Measurements from ENCODE around the gene TNFAIP2. TPM values are rescaled to one million over a fixed set of nuclear protein-coding genes. Genes with fewer than 3 reads are reported as not detected.

TNFAIP2 gene, protein sequence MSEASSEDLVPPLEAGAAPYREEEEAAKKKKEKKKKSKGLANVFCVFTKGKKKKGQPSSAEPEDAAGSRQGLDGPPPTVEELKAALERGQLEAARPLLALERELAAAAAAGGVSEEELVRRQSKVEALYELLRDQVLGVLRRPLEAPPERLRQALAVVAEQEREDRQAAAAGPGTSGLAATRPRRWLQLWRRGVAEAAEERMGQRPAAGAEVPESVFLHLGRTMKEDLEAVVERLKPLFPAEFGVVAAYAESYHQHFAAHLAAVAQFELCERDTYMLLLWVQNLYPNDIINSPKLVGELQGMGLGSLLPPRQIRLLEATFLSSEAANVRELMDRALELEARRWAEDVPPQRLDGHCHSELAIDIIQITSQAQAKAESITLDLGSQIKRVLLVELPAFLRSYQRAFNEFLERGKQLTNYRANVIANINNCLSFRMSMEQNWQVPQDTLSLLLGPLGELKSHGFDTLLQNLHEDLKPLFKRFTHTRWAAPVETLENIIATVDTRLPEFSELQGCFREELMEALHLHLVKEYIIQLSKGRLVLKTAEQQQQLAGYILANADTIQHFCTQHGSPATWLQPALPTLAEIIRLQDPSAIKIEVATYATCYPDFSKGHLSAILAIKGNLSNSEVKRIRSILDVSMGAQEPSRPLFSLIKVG
- 10 to 100 TPM; 22.1 to 49.1 (median 37.5) TPM for polyA plus RNA-seq (ENCODE audit: insufficient read length in 4 of 4)

DNA sequence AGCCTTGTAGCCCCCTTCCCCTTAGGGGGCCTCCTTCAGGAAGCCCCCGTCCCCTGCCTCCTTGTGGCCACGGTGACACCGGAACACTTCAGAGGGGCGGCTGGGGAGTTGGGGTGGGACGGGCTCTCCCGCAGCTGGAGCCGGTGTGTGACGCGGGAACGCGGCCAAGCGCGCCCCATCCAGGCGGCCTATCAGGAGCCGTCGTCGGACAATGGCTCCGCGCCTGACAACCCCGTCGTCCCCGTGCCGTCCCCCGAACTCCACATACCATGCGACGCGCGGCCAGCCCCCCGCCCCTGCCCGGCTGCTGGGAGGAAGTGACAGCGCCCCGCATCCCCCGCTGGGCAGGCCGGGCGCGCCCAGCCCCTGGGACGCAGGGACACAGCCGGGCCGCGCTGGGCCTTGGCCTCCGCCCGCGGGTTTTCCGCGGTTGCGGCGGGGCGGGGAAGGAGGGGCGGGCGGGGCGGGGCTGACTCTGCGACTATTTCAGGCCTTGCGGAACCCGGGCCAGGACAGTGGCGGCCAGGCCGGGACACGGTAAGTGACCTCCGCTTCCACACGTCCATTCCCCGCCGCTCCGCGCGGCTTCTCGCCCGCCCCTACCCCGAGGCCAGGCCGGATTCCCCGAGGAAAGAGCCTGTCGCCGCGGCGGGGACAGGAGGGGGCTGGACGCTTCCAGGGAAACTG is at the start of gene TNFAIP2:
TNFAIP2 (plus strand) TSS at position 515 of the 687 bp plus-strand sequence. CDS start 2,997 bp downstream, outside the sequence.
- DNase-seq (ENCODE audit: low read depth in 4 of 4, low spot score in 2 of 4) = no peak

DNA sequence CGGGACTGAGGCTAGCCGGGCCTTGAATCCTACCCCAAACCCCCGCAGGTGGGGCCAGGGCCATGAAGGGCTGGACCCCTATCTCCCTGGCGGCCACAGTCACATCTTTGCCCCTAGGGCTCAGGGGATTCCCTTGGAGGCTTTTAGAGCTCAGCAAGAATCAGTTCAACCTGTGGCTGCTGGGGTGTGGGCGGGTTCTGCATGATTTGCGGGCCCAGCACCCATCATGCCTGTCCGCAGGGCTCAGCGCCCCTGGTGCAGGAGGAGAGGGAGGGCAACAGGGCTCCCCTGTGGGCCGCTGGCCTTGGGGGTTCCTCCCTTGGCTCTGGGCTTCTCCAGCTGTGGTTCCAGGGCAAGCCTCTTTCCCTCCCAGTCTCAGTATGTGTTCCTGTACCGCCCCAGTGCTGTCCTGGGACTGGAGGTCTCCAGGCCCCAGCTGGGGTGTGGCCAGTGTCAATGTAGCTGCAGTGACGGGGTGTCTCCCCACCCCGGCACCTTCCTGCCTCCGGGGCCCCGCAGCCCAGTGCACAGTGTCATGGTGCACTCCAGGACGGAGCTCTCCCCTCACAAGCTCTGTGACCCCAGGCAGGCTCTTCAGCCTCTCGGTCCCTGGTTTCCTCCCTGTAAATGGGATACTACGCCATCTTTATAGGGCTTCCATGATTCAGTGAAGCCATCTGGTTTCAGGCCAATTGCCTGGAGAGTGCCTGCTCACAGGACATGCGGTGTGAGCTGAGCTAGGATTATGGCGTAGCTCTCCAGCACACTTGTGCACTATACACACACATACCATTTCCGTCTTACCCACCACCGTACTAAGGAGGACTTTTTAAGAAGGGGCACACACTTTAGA is 49.2 kb upstream of the TNFAIP2 start:
- no peak for DNase-seq (ENCODE audit: low read depth in 4 of 4, low spot score in 2 of 4)

DNA sequence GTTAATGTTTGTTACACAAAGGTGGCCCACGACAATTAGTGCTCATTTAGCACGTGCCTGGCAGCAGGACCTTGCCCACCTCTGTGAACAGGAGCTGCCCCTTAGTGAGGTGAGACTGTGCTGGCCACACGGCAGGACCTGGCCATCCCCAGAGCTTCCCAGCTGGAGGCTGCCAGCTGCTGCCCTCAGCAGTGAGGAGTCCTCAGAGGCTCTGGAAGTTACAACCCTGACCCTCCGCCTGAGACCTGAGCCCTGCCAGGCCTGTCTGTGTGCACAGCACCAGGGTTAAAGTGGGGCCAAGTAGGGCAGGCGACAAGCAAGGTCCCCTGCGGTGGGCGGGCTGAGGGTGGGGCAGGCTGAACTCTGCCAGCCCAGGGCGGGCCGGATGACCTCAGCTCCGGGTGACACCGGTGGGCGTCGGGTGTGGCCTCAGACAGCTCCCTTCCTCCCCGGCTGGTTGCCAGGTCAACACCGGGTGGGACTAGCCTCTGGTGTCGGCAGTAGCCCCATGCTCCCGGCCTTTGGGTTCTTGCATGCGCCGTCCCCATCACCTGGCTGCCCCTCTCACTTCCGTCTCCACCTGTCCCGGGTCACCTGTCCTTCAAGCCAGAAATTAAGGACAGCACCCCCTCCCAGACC is 48.4 kb upstream of the TNFAIP2 start:
- no peak for DNase-seq (ENCODE audit: low read depth in 4 of 4, low spot score in 2 of 4)

DNA sequence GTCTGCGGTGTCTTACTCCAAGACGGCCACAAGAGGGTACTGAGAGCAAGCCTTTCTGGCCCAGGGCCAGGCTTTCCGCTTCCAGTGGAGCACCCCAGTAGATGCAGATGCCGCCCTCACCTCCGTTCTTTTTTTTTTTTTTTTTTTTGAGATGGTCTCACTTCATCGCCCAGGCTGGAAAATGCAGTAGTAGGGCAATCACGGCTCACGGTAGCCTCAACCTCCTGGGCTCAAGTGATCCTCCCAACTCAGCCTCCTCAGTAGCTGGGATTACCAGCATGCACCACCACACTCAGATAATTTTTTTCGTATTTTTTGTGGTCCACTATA is 44.9 kb upstream of the TNFAIP2 start:
- DNase-seq (ENCODE audit: low read depth in 4 of 4, low spot score in 2 of 4) = peak in 1 of 4 donors; percentile 75

DNA sequence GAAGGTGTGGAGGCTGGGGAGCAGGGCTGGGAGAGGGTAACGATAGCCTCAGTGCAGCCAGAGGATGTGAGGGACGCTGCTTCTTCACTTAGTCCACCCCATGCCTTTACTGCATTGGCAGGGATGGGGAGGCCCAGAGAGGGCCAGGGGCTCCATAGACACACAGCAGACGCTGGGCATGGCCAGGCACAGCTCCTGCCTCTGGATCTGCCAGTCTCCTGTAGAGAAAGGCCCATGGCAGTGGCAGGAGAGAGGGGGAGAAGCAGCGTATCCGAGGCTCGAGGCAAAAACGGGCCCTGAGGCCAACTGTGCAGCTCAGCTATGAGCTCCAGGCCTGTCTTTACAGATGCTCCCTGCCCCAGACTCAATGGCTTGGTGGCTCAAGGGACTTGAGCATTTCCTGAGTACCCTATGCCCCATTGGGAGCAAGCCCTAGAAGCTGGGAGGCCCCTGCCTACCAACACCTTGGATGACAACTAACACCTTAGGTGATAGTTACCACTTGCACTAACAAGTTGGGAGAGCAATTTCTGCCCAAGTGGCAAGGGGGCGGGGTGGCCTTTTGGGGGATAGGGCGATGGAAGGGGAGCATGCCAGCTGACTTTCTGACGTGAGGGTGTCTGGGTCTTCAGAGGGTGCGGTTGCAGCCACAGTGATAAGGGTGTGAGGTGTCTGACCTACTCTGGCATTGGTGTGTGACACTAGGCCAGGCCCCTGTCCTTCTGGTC is 44.2 kb upstream of the TNFAIP2 start:
- no peak for DNase-seq (ENCODE audit: low read depth in 4 of 4, low spot score in 2 of 4)

DNA sequence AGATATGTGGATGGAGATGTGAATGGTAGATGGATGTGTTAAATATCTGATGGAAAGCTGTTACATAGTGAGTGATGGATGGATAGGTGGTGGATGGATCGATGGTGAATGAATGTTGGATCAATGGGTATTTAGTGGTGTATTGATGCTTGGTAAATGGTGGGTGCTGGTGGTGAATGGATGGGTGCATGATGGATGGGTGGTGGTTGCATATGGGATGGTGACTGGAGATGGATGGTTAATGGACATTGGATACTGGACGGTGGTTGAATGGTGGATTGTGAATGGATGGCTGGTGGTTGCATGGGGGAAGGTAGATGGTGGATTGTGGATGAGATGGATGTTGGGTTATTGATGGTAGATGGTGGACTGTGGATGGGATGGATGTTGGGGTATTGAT is 41.3 kb upstream of the TNFAIP2 start:
- no peak for DNase-seq (ENCODE audit: low read depth in 4 of 4, low spot score in 2 of 4)

DNA sequence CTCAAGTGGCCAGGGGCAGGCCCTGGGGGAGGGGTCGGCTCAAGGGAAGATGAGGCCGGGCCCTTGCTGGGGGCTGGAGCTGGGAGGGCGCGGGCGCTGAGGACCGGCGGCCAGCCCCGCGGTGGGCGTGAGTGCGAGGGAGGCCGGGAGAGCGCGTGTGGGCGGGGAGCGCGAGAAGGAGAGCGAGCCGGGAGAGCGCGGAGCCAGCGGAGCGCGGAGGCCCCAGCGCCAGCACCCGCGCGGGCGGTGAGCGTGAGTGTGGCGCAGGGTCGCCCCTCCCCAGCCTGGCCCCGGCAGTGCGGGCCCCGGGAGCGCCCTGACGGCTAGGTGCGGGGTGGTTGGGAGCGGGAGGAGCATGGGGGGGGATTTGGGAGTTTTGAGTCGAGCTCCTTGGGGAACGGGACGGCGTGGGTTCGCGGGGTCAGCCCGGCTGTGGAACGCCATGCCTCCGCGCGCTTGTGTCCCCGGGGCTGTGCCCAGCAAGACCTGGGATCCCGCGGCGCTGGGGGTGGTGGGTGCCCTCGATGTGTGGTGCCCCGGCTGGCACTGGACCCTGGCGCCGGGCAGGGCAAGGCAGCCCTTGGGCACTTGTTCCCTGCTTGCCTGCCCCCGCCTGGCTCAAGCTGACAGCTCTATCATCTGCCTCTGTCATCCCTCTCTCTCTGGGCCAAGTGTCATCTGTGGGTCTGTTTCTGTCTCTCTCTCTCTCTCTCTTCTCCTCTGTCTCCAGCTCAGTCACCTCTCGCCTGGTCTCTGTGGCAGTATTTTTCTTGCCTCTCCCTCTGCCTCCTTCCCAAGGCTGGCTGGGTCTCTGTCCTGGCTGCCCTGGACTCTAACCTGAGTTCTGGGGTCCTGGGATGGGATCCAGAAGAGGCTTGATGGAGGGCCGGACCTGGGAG is 39.0 kb upstream of the TNFAIP2 start, which contains the start of gene LBHD2:
LBHD2 (plus strand) TSS at position 190 of the 899 bp plus-strand sequence. CDS start 1,803 bp downstream, outside the sequence.
- DNase-seq (ENCODE audit: low read depth in 4 of 4, low spot score in 2 of 4) = no peak

DNA sequence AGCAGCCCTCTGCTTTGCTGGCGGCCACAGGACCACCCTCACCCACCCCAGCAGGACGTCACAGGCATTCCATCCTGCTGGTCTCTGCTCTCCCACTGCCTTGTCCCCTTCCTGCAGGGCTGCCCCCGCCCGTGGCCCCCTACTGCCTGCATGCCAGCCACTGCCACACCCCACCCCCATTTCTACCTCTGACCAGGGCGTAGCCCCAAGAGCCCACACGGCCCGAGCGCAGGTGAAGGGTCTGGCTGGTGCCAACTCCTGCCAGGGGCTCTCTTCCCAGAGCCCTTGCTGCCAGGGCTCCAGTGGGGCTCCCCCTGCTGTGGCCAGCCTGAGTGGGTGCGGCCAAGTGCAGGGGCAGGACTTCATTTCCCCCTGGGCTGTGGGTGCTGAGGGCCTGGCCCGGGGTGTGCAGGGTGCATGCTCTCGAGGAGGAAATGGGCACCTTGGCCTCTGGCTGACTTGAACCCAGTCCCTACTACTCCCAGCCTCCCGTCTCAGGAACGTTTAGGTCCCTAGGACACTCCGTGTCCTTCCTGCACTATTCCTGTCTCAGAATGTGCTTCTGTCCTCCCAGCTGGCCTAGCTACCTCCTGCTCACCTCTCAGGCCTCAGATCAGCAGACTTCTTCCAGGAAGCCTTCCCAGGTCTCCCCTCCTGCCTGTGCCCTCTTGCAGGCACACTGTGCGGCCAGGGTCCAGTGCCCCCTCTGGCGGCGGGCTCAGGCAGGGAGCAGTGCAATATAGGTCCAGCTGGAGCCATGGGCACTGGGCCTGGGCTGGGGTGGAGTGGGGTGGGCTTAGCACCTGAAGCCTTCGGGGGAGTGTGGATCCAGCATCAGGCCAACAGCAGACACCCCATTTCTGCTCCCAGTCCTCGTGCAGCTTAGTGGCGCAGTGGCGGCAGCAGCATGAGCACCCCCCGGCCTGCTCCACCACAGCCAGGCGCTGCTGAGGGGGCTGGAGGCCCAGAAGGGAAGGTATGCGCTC is 37.9 kb upstream of the TNFAIP2 start:
- no peak for DNase-seq (ENCODE audit: low read depth in 4 of 4, low spot score in 2 of 4)

DNA sequence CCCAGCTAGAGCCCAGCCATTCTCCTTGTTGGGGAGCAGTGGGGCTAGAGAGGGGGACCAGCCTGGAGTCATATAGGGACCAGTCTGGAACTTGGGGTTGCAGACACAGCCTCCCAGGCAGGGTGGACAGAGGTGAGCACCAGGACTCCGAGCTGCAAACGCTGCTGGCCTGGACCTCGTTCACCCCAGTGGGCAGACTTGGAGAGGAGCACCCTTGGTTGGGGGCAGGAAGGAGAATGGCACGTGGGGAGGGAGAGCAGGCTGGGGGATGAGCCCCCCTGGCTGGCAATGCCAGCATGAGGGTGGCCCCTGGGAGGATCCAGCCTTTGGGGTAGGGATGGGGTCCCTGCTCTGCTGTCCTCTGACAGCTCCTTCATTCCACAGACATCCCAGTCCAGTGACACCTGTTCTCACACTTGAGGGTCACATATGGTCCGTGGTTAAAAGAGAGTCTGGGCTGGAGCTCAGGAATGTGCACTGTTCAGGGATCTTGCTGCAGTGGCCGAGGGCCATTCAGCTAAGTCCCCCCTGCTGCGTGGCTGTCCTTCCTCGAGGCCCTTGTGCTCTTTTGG is 36.4 kb upstream of the TNFAIP2 start:
- DNase-seq (ENCODE audit: low read depth in 4 of 4, low spot score in 2 of 4) = no peak

DNA sequence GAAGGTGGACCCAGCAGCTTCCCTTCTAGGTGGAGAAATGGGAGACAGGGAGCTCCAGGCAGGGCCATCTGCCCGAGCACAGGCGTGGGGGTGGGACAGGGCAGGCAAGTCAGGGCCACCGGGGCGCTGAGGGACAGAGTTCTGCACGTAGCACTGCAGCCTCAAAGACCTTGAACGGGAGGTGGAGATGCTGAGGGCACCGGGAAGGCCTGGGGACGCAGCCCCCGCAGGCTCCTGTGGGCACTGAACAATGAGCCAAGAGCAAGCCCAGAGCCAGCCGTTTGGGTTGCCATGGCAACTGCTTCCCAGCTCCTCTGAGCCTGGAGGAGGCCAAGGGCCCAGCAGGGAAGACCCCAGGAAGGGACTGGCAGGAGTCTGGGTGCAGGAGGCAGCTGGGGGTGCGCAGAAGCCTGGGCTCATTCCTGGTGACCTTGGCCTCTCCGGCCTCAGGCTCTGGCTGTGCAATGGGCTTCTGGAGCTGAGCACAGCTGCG is 35.9 kb upstream of the TNFAIP2 start:
- DNase-seq (ENCODE audit: low read depth in 4 of 4, low spot score in 2 of 4) = no peak

DNA sequence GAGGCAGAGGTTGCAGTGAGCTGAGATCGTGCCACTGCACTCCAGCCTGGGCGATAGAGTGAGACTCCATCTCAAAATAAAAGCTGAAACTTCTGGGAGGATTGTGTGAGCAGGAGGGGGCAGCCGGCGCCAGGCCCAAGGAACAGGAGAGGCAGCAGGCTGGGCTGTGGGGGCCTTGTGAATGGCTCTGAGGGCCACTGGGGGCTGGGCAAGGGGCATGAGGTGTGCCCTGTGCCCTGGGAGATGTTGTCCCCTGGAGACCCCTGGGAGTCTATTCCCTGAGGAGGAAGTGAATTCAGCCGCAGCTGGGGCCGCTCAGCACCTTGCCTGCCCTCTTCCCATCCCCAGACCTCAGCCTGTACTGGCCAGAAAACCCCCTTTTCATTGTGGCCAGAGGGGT is 34.3 kb upstream of the TNFAIP2 start:
- no peak for DNase-seq (ENCODE audit: low read depth in 4 of 4, low spot score in 2 of 4)

DNA sequence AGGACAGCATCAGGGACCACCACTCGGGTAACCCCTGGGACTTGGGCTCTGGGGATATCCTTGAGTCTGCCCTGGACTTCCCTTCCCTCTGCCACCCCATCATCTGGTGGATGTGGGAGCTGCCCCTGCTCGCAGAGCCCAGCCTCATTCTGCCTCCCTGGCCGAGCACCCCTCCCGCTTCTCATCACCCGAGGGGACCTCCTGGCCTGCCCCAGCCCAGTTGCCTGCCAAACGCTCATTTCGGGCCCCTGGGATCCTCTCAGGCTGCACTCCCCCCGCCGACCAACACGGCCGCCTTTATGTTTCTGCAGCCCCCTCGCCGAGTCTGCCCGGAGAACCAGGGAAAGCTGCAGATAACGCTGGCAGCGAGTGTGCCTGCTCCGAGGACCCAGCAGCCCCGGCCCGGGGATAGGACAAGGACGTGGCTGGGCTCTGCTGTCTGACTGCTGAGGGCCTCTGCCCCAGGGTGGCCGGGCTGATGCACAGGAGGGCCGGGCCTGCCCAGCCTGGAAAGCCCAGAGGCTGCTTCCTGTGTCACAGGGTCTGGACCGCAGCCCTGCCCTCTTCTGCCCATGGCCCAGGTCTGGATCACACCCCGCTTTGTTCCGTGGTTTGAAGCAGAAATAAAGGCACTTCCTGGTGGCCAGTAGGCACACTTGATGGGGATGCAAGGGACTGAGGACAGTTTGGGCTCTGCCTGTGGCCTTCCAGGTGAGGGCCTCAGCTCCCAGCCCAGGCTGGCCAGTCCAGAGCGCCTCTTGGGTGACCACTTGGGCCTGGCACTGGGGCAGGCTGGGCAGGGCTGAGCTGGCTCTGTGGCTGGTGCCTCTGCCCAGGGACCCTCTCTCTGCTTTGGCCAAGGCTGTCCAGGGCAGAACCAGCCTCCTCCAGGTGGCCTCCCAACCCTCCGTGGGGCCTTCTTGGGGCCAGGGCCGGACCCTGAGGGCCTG is 33.6 kb upstream of the TNFAIP2 start:
- no peak for DNase-seq (ENCODE audit: low read depth in 4 of 4, low spot score in 2 of 4)

DNA sequence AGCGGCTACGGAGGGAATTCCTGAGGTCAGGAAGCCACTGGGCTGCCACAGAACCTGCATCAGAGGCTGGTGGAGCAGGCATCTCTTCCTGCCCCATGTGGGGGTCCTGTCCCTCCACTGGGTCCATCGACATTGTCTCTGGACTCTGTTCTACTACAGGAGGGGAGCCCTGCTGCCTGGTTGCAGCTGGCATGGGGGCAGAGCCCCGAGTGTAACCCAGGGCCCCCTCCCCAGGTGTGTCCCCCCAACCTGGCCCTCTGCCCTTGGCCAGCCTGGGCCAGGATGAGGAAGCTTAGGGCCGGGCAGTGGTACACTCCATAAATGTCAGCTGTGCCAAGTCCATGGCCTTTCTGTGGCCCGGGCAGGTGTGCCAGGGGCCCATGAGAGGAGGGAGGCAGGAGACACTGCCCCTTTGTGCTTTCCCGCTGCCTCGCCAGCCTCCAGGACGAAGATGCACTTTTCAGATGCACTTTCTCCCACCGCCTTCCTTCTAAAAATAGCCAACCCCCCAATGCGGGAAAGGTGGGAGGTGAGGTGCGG is 32.7 kb upstream of the TNFAIP2 start:
- DNase-seq (ENCODE audit: low read depth in 4 of 4, low spot score in 2 of 4) = no peak

DNA sequence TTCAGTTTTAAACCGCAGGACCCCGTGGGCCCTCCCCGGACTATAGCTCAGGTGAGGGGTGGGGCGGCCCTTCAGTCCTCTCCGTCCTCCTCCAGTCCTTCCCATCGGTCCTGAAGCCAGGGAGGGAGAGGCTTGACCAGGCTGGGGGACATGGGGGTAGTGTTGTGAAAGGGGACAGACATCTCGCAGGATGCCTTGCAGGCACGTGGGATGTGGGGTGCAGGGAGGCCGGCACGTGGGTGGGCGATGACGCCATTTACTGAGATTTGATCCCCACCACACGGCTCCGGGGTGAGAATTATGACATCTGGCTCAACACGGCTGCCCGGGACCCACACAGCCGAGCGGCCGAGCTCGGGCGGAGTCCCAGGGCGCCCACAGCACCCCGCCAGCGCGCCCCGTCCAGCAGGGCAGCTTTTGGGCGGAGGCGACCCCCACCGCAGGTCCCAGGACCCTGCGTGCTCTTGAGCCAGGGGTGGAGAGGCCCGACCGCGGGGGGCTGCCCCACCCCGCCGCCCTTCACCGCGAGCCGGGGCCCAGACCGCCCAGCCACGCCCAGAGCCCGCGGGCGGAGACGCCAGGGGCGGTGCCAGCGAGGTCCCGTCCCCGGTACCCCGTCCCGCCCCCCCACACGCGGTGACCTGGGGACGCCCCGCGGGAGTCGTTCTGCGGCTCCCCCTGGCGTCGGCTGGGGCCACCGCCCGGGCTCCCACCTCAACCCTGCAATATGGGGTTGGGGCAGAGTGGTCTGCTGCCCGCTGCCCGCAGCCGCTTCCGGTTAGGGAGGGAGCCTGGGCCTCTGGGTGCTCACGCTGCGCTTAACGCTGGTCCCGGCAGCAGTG is 32.0 kb upstream of the TNFAIP2 start:
- no peak for DNase-seq (ENCODE audit: low read depth in 4 of 4, low spot score in 2 of 4)
